IPS-20b (cell line): ENCODE data around the gene RHBG.

Experiments used
- H3K27ac ChIP-seq: one replicate; pipeline ENCODE4 v1.5.1; 2013; ENCODE audit warnings: low read length
- H3K27me3 ChIP-seq: 2 replicates; pipeline ENCODE4 v1.6.1; 2013; ENCODE audit warnings: mild to moderate bottlenecking, low read length, inconsistent platforms; ENCODE audit not compliant: insufficient read depth
- H3K36me3 ChIP-seq: 2 replicates; pipeline ENCODE4 v1.6.1; 2013; ENCODE audit warnings: low read depth, mild to moderate bottlenecking, inconsistent platforms, low read length, moderate library complexity; ENCODE audit not compliant: insufficient read depth
- H3K4me1 ChIP-seq: 2 replicates; pipeline ENCODE4 v1.6.1; 2013; ENCODE audit warnings: mild to moderate bottlenecking, control low read depth, inconsistent platforms, low read length, moderate library complexity; ENCODE audit not compliant: insufficient read depth
- H3K4me3 ChIP-seq: 2 replicates; pipeline ENCODE4 v1.5.1; 2013; ENCODE audit warnings: mild to moderate bottlenecking, low read length, inconsistent platforms
- H3K9ac ChIP-seq: 2 replicates; pipeline ENCODE4 v1.6.1; 2013; ENCODE audit warnings: low read depth, mild to moderate bottlenecking, inconsistent platforms, low read length, moderate library complexity
- H3K9me3 ChIP-seq: 2 replicates; pipeline ENCODE4 v1.6.1; 2013; ENCODE audit warnings: mild to moderate bottlenecking, low read depth, low read length, inconsistent platforms; ENCODE audit not compliant: insufficient read depth

Gene RHBG

DNA sequence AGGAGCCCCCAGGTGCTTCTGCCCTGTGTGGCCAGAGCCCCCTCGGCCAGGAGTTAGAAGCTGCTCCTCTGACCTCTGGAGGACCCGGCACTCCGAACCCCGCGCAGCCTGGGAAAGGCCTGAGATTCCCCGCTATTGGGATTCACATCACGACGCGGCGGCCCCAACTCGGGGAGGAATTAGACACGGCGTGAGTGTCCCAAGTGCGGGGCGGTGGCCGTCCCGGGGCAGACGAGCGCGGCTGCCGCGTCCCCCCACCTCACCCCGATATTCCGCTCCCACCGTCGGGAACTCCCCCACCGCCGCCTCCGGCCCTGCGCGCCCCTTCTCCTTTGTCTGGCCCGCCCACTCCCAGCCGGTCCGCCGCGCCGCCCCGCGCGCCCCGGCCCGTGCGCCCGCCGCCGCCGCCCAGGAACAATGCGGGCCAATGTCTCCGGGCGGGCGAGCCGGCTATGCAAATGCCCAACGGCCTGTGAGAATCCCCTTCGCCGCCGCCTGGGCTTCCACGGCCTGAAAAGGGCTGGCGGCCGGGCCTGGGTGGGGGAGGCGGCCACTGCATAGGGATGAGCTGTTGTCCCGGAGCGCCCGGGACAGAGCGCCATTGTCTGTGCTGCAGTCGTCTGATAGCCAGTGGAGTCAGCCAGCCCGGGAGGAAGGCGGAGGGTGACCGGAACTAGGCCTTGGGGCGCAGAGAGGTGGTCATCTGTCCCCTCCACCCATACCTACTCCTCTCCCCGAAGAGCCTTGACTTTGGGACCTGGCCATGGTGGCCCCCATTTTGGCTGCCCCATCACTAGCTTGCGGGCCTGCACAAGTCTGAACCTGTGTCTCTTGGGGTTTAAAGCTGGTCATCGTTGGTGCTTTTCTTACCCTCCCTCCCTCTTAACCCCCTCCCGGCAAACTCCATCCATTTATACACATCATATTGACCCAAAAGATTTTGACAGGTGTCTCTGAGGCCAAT is 19.4 kb downstream of the RHBG start:
- Histone ChIP-seq H3K9ac (peak overlapping the region; percentile 34; the same call in 1 of the 2 replicates), H3K36me3 (no peaks in the 10 kb centered on the region), H3K27me3 (peaks cover 87% of the 10 kb centered on the region), H3K9me3 (no peaks in the 10 kb centered on the region), H3K27ac (no peak overlapping the region), H3K4me3 (peak overlapping the region; percentile 55; the same call in 1 of the 2 replicates), H3K4me1 (peaks cover 23% of the 10 kb centered on the region; the same call in 1 of the 2 replicates)

DNA sequence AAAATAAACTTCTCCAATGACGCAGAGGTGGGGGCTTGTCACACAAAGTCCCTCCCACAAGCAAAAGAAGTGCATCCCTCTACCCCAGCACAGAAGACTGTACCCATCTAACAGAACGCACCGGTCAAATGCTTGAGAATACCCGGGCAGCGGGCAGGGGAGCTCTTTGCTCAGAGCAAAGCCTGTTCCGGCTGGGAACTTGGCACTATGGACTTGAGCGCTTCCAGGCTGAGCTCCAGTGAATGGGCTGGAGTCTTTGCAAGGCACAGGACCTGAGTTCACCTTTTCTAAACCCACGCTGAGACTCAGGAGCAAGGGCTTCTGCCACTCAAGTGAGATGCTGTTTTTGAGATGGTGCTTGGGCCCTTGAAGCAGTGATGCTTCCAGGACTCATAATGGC is 20.3 kb downstream of the RHBG start:
- Histone ChIP-seq H3K9ac (no peak overlapping the region), H3K27ac (no peak overlapping the region), H3K4me1 (peaks cover 23% of the 10 kb centered on the region; the same call in 1 of the 2 replicates), H3K27me3 (peaks cover 83% of the 10 kb centered on the region), H3K36me3 (no peaks in the 10 kb centered on the region), H3K4me3 (no peak overlapping the region), H3K9me3 (no peaks in the 10 kb centered on the region)

DNA sequence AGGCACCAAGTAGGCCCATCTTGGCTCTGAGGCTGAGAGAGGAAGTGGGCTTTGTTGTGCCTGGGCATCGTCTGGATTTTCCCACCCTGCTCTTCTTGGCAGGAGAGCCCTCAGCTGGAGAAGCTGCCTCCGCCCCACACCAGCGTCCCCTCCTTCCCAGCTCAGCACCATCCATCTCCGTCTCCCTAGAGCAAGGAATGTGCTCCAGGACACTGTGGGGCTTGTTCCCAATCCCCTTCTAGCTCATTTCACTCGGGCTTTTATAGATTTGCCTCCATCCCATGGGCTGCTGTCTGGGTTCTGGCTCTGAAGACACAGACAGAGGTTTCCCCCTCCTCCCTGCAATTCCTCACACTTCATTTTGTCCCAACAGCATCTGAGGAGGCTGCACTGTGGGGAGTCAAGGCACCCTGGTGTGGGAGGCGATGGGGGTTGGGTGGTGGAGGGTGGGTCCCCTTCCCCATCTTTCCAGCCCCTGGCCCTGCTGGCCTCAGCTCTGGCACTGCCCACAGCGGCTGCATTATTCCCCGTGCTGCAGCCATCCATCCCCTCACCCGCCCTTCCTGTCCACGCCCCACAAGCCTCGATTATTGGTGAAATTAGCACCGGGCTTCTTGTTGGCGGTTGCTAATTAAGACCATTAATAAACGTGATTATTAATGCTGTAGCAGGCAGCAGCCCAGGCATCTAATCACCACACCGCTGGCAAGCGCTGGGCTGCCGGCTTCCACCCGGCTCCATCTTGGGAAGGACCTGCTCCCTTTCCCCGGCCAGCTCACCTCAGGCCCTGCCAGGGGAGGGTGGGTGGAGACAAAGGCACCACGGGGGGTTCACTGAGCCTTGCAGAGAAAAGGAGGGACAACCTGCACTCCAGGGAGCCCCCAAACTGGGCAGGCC is 21.7 kb downstream of the RHBG start:
- no peak overlapping the region for H3K27ac ChIP-seq
- peaks cover 23% of the 10 kb centered on the region; the same call in 1 of the 2 replicates for H3K4me1 ChIP-seq
- no peak overlapping the region for H3K4me3 ChIP-seq
- no peaks in the 10 kb centered on the region for H3K9me3 ChIP-seq
- H3K27me3 ChIP-seq, result peaks cover 71% of the 10 kb centered on the region
- no peaks in the 10 kb centered on the region for H3K36me3 ChIP-seq
- no peak overlapping the region for H3K9ac ChIP-seq

DNA sequence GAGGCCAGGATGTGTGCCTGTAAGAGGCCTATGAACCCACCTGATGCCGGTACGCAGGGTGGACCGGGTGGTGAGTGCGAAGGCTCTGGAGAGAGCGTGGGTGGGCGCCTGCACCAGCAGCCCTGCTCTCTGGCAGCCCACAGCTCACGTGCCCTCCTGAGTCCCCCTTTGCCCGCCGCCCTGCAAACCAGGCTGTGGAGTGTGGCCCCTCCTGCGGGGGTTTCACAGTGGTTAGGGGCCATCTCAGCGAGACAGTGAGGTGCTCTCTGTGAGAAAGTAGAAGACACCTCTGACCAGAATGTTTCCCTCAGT is 22.3 kb downstream of the RHBG start:
- Histone ChIP-seq H3K27me3 (peaks cover 65% of the 10 kb centered on the region), H3K9me3 (no peaks in the 10 kb centered on the region), H3K27ac (no peak overlapping the region), H3K36me3 (no peaks in the 10 kb centered on the region), H3K4me3 (no peak overlapping the region; the same call in 1 of the 2 replicates), H3K4me1 (peaks cover 23% of the 10 kb centered on the region; the same call in 1 of the 2 replicates), H3K9ac (no peak overlapping the region)

DNA sequence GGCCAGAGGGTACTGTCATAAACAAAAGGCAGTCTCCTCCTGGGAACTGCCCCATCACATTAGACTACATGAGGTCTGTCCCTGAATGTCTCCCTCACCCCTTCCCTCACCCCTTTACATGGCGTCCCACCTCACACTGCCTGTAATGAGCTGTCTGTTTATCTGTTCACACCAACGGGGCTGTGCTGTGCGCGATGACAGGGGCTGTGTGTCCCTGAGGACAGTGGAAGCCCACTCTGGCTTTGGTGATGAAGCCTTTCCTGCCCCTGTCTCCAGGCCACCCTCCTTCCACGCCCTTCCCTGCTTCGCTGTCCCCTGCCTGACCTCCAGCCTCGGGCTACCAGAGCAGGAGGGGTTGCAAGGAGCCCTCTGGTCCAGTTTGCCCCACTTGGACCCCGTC is 22.7 kb downstream of the RHBG start:
- Histone ChIP-seq H3K27me3 (peaks cover 61% of the 10 kb centered on the region), H3K9ac (0 out of 2 replicates have a peak overlapping the region, but pooled peaks have one; percentile 25), H3K27ac (no peak overlapping the region), H3K4me3 (no peak overlapping the region; the same call in 1 of the 2 replicates), H3K9me3 (no peaks in the 10 kb centered on the region), H3K36me3 (no peaks in the 10 kb centered on the region), H3K4me1 (peaks cover 23% of the 10 kb centered on the region; the same call in 1 of the 2 replicates)

DNA sequence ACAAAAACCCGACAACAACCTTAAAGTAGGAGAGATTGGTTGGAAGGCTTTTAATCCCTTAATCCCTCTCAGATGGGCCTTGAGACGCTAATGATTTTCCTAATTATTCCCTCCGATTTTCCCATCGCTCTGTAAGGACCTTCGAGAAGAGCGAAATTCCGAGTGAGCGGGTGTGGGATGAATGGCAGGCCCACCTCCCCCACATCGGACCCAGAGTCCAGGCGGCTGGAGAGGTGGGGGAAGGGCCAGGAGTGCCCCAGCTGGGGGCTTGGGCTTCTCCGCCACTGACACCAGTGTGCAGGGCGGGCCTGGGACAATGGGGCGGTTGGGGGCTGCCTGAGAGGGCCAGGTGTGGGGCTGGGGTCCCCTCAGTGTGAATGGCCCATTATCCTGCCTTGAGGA is 23.4 kb downstream of the RHBG start:
- H3K4me1 ChIP-seq, result peaks cover 23% of the 10 kb centered on the region; the same call in 1 of the 2 replicates
- H3K4me3 ChIP-seq, result no peak overlapping the region
- no peaks in the 10 kb centered on the region for H3K9me3 ChIP-seq
- H3K27ac ChIP-seq, result no peak overlapping the region
- no peak overlapping the region for H3K9ac ChIP-seq
- H3K27me3 ChIP-seq, result peaks cover 54% of the 10 kb centered on the region
- H3K36me3 ChIP-seq, result no peaks in the 10 kb centered on the region

DNA sequence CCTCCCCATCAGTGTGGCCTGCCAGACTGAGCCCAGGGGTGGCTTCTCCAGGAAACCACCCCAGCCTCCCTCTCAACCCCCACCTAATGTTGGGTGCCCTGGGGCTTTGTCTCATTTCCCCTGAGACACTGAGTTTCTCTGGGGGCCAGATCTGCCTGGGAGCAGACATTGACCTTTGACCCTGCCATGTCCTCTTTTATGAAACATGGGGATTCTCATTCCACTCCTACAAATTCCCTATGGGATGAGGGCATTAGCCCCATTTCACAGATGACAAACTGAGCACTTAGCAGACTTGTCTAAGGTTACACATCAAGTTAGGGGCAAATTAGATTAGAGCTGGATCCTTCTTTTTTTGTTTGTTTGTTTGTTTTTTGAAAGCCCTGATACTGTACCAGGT is 24.1 kb downstream of the RHBG start:
- Histone ChIP-seq H3K36me3 (no peaks in the 10 kb centered on the region), H3K9me3 (no peaks in the 10 kb centered on the region), H3K4me3 (no peak overlapping the region), H3K27ac (no peak overlapping the region), H3K4me1 (peaks cover 23% of the 10 kb centered on the region; the same call in 1 of the 2 replicates), H3K9ac (no peak overlapping the region), H3K27me3 (peaks cover 47% of the 10 kb centered on the region)

DNA sequence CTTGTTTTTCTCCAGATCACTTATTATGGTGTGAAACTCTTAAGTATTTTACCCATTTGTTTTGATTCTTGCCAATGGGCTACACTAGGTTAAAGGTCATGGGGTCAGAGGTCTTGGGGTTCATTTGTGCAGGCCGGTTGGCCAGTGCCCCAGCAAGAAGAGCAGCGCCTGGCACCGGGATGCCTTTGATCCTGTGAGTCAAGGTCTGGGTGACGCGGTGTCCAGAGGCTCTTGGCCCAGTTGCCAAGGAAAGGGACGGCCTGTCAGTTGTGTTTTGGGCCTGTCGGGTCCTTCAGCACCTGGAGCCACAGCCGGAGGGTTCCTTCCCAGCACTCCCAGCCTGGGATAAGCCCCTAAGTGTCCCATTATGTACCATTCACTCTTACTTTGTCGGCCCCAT is 25.1 kb downstream of the RHBG start:
- H3K27ac ChIP-seq, result no peak overlapping the region
- H3K9me3 ChIP-seq, result no peaks in the 10 kb centered on the region
- peaks cover 39% of the 10 kb centered on the region for H3K27me3 ChIP-seq
- H3K9ac ChIP-seq, result no peak overlapping the region
- H3K36me3 ChIP-seq, result no peaks in the 10 kb centered on the region
- peaks cover 19% of the 10 kb centered on the region; the same call in 1 of the 2 replicates for H3K4me1 ChIP-seq
- H3K4me3 ChIP-seq, result no peak overlapping the region

DNA sequence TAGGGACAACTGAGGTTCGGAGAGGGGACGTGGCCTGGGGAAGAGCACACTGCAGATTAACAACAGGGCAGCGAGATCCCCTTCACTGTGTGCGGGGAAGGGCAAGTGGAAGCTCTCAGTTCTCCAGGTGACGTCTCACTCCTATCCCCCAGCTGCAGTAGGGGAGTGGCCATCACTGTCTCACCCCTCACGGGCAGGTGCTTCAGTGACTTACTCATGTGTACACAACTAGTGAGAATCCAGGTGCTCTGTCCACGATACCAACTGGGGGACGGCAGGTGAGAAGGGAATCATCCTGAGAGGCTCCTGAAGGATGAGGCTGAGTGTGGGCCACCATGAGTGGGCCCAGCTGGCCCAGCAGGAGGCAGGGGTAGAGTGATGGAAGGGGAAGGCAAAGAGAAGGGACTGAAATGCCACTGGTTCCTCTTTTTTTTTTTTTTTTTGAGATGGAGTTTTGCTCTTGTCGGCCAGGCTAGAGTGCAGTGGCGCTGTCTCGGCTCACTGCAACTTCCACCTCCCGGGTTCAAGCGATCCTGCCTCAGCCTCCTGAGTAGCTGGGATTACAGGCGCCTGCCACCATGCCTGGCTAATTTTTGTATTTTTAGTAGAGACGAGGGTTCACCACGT is 25.9 kb downstream of the RHBG start:
- Histone ChIP-seq H3K36me3 (no peaks in the 10 kb centered on the region), H3K4me1 (peaks cover 27% of the 10 kb centered on the region; the same call in 1 of the 2 replicates), H3K4me3 (no peak overlapping the region), H3K9ac (no peak overlapping the region), H3K27me3 (peaks cover 33% of the 10 kb centered on the region), H3K27ac (no peak overlapping the region), H3K9me3 (no peaks in the 10 kb centered on the region)

DNA sequence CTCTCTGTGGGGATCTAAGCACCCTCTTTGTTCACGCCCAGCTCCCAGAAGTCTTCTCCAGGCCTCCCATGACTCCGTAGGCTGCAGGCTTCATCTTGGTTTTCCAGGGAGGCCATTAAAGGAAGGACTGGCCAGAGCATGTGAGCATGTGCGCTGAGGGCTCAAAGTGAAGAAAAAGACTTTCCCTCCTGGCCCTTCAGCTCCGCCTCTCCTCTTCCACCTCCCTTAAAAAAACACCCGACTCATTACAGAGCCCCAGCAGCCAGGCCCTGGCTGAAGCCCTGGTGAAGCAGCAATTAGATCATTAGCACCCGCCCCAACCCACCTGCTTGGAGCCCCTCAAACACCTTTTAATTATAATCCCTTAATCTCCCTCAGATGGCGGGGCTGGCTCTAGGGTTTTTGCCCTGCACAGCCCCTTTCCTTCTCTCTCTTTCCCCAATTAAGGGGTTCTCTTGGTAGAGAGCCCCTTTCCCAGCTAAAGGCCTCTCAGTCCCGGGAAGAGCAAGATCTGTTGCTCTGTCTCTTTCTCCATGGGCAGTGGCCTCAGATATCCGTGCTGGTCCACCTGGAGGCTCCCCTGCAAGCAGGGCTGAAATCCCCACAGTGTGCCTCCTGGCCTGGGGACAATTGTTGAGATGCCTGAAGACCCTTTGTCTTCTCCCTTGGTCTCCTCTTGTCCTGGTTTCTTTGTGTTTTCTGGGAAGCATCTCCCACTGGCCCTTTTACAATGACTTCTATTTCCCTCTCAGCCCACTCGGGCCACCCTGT is 30.5 kb downstream of the RHBG start:
- peaks cover 20% of the 10 kb centered on the region for H3K27me3 ChIP-seq
- H3K36me3 ChIP-seq, result no peaks in the 10 kb centered on the region
- H3K4me1 ChIP-seq, result peaks cover 14% of the 10 kb centered on the region; the same call in 1 of the 2 replicates
- no peak overlapping the region for H3K27ac ChIP-seq
- H3K9ac ChIP-seq, result no peak overlapping the region
- no peak overlapping the region for H3K4me3 ChIP-seq
- no peaks in the 10 kb centered on the region for H3K9me3 ChIP-seq
